ENCODE data around the gene FNDC3A.
A peak's percentile ranks its signal among the peaks of the same experiment; 100 is the strongest.

The FNDC3A gene

DNA sequence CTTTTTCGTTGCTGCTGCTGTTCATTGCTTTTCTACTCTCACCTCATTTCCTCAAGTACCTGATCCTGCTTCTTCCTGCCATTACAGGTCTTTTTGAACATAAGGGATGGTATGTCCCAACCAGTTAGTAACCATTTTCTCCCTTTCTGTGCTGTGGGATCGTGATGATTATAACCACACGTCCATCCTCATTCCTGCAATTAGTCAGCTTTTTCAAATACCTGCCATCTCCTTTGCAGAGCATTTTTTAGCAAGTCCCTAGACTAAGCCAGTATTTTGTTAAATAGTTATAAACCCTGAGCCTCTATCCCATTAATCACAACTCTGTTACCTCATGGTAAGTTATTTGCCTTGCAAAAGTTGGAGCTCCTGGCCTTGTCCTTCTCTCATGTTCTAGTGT is 109.2 kb downstream of the FNDC3A start:
- TF ChIP-seq JUND (IDR thresholded peaks at IDR 0.05; ENCODE audit: low read depth), result no peak
- no peak for DNase-seq (ENCODE audit: low read depth in 1 of 2, low spot score in 1 of 2)
- in situ Hi-C loops (cut with HindIII; ENCODE audit: low pct_unique_long_range_greater_than_20kb, low sequenced_read_pairs), result no loop called here

DNA sequence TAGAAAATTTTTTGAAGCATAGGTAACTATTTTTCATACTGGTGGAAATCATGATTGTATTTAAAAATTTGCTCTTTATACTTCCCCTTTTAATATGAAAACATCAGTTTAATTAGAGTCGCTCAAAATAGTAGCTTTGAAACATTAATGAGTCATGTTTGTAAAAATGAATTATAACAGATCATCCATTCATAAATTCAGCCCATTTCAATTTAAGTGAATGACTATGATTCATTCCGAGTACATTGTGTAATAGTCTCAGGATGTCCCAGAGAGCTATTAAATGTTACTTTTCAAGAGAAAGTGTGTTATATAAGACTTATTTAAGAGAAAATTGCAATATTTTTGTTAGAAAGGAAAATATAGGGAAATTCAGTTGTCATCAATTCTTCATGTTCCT is 111.0 kb downstream of the FNDC3A start:
- no peak for TF ChIP-seq JUND (IDR thresholded peaks at IDR 0.05; ENCODE audit: low read depth)
- DNase-seq (ENCODE audit: low read depth in 1 of 2, low spot score in 1 of 2), result no peak
- in situ Hi-C loops (cut with HindIII; ENCODE audit: low pct_unique_long_range_greater_than_20kb, low sequenced_read_pairs), result no loop called here

DNA sequence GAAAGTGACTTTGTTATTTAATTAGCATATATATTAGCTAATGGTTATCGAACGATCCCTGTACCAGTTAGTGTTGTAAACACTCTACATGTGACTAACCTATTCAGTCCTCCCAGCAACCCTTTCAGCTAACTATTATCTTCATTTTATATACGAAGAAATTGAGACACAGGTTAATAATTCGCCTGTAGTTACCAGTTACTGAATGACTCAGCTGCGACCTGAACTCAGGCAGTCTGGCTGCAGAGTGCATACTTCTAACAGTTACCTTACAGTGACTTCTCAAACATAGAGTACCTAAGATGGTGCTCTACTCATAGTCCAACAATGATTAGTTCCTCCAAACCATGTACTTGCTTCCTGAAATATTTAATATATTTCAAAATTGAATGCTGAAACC is 117.7 kb downstream of the FNDC3A start:
- in situ Hi-C loops (cut with HindIII; ENCODE audit: low pct_unique_long_range_greater_than_20kb, low sequenced_read_pairs), result no loop called here
- no peak for DNase-seq (ENCODE audit: low read depth in 1 of 2, low spot score in 1 of 2)
- TF ChIP-seq JUND (IDR thresholded peaks at IDR 0.05; ENCODE audit: low read depth), result no peak

DNA sequence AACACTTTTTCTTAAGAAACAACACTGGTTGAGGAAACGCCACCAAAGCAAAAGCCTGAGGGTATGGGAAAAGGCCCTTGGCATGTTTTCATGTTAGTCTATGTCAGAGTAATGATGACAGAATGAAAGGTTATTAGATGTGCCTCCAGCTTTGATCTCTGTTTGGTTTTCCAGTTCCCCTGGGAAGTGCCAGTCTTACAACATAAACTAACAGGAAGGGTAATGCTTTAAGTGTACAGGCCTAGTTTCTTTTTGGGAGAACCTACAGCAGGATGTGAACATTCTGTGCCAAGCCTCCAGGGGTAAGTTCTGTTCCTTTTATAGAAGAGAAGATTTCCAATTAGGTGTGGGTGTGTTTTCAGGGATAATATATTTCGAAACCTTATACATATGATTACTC is 121.7 kb downstream of the FNDC3A start:
- peak in 1 of 2 experiments; percentile 8 for DNase-seq (ENCODE audit: low read depth in 1 of 2, low spot score in 1 of 2)
- in situ Hi-C loops (cut with HindIII; ENCODE audit: low pct_unique_long_range_greater_than_20kb, low sequenced_read_pairs), result no loop called here
- TF ChIP-seq JUND (IDR thresholded peaks at IDR 0.05; ENCODE audit: low read depth), result no peak

DNA sequence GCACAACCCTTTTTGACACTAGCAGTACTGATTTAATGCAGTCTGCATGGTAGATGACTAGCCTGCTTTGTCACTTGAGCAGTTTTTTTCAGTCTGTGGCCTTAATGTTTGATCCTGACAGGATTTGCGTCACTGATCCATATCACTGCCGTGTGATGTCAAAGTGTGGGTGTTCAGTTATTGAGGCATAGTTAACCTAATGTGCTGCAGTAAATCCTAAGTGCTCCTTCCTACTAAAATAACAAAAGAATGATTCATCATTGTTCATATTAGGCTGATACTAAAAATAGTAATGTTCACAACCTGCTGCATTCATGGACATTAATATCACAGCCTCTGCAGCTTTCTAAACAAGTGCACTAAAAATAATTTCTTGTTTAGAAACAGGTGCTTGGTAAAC is 122.5 kb downstream of the FNDC3A start:
- in situ Hi-C loops (cut with HindIII; ENCODE audit: low pct_unique_long_range_greater_than_20kb, low sequenced_read_pairs), result no loop called here
- no peak for DNase-seq (ENCODE audit: low read depth in 1 of 2, low spot score in 1 of 2)
- TF ChIP-seq JUND (IDR thresholded peaks at IDR 0.05; ENCODE audit: low read depth), result no peak

DNA sequence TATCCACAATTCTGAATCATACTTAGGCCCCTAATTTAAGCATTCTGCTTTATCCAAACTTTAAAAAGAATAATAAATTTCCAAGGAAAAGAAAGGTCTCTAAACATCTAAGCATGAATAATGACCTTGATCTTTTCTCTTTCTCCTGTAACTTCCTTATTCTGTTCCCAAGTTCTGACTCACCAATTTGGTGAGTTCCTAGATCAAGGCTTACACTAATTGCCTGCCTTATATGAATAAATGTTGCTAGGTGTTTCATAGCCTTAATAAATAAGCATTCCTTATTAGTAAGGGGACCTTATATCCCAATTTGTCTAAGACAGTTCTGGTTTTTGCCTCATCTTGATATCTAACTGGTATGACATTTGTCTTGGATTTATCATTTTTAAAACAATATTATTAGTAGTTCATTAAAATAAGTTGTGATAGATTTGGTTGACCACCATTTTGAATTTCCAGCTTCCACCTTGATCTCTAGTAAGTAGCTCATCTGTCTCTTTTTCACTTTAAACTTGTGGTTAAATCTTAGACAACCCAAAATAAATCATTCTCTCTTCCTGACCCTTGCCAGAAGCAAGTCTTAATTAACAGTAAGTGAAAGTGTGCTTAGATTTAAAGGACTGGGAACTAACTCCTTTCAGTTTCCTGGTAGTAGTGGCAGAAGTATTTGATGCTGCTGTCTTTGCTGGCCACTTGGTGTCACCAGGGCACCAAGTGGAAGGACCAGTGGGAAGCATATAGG is 123.2 kb downstream of the FNDC3A start:
- DNase-seq (ENCODE audit: low read depth in 1 of 2, low spot score in 1 of 2), result peak in 1 of 2 experiments; percentile 49
- in situ Hi-C loops (cut with HindIII; ENCODE audit: low pct_unique_long_range_greater_than_20kb, low sequenced_read_pairs), result no loop called here
- TF ChIP-seq JUND (IDR thresholded peaks at IDR 0.05; ENCODE audit: low read depth), result no peak

DNA sequence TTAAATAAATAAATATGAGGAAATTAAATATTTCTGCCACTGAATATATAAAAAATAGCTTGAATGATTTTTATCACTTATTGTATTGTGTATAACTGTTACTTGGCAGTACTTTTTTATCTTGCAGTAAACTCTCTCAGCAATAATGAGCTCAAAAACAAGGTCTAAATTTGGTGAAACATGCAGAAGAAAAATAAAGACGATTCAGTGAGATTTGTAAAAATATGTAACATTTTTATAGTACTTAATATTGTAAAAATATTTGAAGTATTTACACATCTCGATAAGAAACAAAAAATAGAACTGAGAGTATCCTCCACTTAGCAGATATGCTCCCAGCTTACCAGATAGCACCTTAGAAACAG is 123.8 kb downstream of the FNDC3A start:
- no peak for TF ChIP-seq JUND (IDR thresholded peaks at IDR 0.05; ENCODE audit: low read depth)
- no peak for DNase-seq (ENCODE audit: low read depth in 1 of 2, low spot score in 1 of 2)
- in situ Hi-C loops (cut with HindIII; ENCODE audit: low pct_unique_long_range_greater_than_20kb, low sequenced_read_pairs), result no loop called here

DNA sequence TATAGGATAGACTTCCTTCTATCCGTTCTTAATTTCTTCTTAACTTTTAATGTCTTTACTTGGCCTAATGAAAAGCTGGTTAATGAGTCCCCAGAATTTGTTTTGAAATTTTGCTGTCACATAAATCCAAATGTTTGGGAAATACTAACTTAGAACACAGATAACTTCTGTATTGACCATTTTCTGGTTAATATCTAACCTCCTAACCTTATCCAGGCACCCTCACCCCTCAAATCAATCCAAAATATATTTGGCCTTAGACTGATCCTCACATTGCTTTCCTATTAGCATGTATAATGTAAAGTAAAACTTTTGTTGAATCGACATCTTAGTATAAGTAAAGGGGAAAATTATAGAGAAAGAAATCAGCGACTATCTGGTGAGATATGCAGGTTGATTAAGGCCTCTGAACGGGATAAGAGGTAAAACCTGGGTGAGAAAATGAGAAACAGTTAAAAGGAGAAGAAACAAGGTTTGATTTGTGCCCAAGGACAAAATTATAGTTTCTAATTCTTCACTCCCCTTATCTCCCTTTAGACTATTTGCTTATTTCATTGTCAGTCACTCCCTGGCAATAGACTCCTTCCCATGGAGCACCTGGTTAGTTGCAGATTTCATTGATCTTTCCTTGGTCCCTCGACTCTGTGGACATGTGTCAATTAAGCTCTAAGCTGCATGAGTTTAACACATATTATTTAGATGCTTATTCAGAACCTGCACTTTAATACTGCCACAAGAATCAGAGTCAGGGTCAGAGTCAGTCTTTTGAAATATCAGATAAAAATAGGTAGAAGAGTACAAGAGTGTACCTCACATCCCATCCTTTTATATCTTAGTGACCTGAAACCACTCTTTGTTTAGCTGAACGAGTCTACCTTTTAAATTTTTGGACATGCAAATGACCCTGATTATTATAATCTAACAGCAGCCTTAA is 125.2 kb downstream of the FNDC3A start:
- TF ChIP-seq JUND (IDR thresholded peaks at IDR 0.05; ENCODE audit: low read depth), result no peak
- no peak for DNase-seq (ENCODE audit: low read depth in 1 of 2, low spot score in 1 of 2)
- in situ Hi-C loops (cut with HindIII; ENCODE audit: low pct_unique_long_range_greater_than_20kb, low sequenced_read_pairs), result no loop called here

DNA sequence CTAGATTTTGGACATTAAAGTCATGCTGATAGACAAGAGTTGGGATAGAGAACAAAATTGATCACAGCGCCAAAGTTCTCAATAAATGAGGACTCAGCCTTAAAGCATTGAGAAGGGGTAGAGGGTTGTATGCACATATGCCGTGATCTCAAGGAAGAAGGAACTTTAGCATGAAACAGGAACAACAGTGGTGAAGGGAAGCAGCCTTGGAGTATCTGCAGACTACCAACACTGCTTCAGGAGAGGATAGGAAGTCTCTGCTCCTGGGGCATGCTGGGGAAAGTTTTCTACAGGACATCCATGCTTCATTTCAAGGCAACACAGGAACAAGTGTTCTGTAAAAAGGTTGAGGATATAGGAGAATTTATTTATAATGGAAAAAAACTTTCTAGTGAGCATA is 132.5 kb downstream of the FNDC3A start:
- no peak for TF ChIP-seq JUND (IDR thresholded peaks at IDR 0.05; ENCODE audit: low read depth)
- in situ Hi-C loops (cut with HindIII; ENCODE audit: low pct_unique_long_range_greater_than_20kb, low sequenced_read_pairs), result no loop called here
- no peak for DNase-seq (ENCODE audit: low read depth in 1 of 2, low spot score in 1 of 2)

DNA sequence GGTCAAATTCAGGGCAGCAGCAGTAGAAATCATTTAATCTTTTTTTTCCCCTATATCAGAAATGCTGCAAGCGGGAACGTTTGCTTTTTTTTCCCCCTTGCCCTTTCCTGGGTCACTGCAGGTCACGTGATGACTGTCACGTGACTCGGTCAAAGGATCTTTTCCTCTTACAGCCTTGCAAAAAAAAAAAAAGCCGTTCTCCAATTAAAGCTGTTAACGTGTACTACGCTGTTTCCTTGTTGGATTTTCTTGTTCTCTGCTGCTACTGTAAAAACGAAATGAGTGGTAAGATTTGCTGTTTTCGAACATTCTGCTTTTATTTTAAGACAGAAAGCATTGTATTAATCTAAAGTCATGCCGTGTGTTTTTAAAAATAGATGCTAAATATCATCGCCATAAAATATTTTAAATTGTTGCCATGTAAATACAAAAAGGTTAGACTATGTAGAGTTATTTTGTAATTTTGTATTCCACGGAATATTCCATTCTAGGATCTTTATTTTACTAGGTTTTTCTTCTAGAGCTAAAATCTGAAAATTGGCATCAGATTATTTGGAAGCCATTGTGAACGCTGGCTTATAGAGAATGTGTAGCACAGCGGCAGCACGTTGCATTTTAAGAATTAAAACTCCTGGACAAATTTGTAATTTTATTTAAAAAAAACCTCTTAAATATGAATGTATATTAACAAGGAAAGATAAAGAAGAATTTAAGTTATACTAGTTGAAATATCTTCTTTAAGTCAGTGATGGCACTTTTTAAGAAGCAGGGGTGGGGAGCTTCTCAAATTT is 134.6 kb downstream of the FNDC3A start:
- no peak for TF ChIP-seq JUND (IDR thresholded peaks at IDR 0.05; ENCODE audit: low read depth)
- in situ Hi-C loops (cut with HindIII; ENCODE audit: low pct_unique_long_range_greater_than_20kb, low sequenced_read_pairs), result no loop called here
- DNase-seq (ENCODE audit: low read depth in 1 of 2, low spot score in 1 of 2), result peak; percentile 11 to 83

DNA sequence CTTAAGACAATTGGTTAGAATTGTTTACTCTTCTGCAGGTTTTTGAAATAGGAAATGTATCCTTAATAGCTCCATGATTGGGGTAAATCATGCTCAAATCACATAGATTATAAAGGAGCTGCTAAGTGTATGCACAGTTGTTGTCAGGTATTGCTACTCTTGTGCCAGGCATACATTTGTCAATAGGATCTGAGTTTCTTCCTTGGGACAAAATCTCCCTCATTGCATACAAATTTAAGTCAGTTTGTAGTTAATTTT is 135.1 kb downstream of the FNDC3A start:
- in situ Hi-C loops (cut with HindIII; ENCODE audit: low pct_unique_long_range_greater_than_20kb, low sequenced_read_pairs), result no loop called here
- no peak for TF ChIP-seq JUND (IDR thresholded peaks at IDR 0.05; ENCODE audit: low read depth)
- no peak for DNase-seq (ENCODE audit: low read depth in 1 of 2, low spot score in 1 of 2)

DNA sequence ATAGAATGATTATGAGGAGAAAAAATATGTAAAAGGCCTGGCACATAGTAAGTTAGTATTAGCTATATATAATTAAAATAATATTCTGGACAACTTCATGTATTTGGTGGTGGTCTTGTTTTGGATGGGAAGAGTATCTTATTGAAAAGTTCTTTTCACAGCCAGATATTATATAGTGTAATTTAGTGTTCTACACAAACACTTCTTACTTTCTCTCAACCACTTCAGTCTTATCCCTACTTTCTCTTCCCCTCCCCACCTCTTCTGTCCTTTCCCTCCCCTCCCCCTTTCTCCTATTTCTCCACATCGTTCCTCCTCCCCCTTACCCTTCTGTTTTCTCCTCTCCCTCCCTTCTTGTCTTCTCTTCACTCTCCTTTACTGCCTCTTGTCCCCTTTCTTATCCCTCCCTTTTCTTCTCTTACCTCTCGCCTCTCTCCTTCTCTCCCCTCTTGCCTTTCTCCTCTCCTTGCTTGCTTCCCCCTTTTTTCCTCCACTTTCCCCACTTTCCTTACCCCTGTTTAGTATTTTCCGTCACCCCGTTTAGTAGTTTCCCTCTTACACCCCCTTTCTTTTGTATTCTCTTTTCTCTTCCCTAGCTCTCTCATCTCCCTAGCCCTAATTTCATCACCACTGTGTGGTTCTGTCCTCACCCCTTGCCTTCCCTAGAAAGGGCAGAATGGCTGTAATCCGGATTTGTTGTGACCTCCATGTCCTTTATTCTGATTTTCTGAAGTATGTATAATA is 137.2 kb downstream of the FNDC3A start:
- in situ Hi-C loops (cut with HindIII; ENCODE audit: low pct_unique_long_range_greater_than_20kb, low sequenced_read_pairs), result no loop called here
- TF ChIP-seq JUND (IDR thresholded peaks at IDR 0.05; ENCODE audit: low read depth), result no peak
- no peak for DNase-seq (ENCODE audit: low read depth in 1 of 2, low spot score in 1 of 2)

All from T47D (cell line).